GM19468 (cell line): Measurements from ENCODE around the gene KLF11.
"Not testable (repeated sequence)": the region's sequence is repeated elsewhere in the genome, so short reads cannot be mapped to it uniquely, and the experiment has no call there.

Source experiments
- ATAC-seq: cut with Tn5 transposase; IDR thresholded peaks from one replicate; pipeline ENCODE4 v1.9.1; 2021; ENCODE audit warnings: mild to moderate bottlenecking, moderate library complexity, moderate number of reproducible peaks; ENCODE audit not compliant: unreplicated experiment; ENCODE audit errors: extremely low read depth

Gene KLF11

GRCh38 chr2:10022445-10022844, 20.9 kb upstream of the KLF11 start:
- no peak for ATAC-seq

GRCh38 chr2:10022966-10023662, 20.2 kb upstream of the KLF11 start:
- no peak for ATAC-seq

- ATAC-seq, result no peak
Measured at GRCh38 chr2:10026940-10027569, 16.3 kb upstream of the KLF11 start.

GRCh38 chr2:10027660-10028330, 15.6 kb upstream of the KLF11 start:
- ATAC-seq, result no peak

GRCh38 chr2:10028407-10028987, 14.9 kb upstream of the KLF11 start:
- ATAC-seq, result no peak

- ATAC-seq, result peak; percentile 77
Measured at GRCh38 chr2:10028988-10029874, 14.1 kb upstream of the KLF11 start.

- ATAC-seq, result no peak
Measured at GRCh38 chr2:10029875-10030223, 13.5 kb upstream of the KLF11 start.

- no peak for ATAC-seq
Measured at GRCh38 chr2:10030311-10030736, 13.0 kb upstream of the KLF11 start.

GRCh38 chr2:10030798-10031197, 12.6 kb upstream of the KLF11 start:
- not testable (repeated sequence) for ATAC-seq

GRCh38 chr2:10031886-10032745, 11.2 kb upstream of the KLF11 start:
- no peak for ATAC-seq

GRCh38 chr2:10032746-10033105, 10.6 kb upstream of the KLF11 start:
- ATAC-seq, result no peak

- no peak for ATAC-seq
Measured at GRCh38 chr2:10033251-10034006, 9.9 kb upstream of the KLF11 start.

- no peak for ATAC-seq
Measured at GRCh38 chr2:10034333-10035052, 8.9 kb upstream of the KLF11 start.

- no peak for ATAC-seq
Measured at GRCh38 chr2:10035053-10035422, 8.3 kb upstream of the KLF11 start.

GRCh38 chr2:10035633-10036032, 7.7 kb upstream of the KLF11 start:
- no peak for ATAC-seq

GRCh38 chr2:10036095-10036884, 7.1 kb upstream of the KLF11 start:
- ATAC-seq, result peak; percentile 51

GRCh38 chr2:10038123-10038522, 5.2 kb upstream of the KLF11 start:
- no peak for ATAC-seq
